Activated CD4-positive, alpha-beta T cell treated with anti-CD3 and anti-CD28 coated beads for 36 hours (primary cell): ENCODE results near the gene SLC6A6. TPM values are rescaled to one million over a fixed set of nuclear protein-coding genes. Genes with fewer than 3 reads are reported as not detected.
"Not testable (repeated sequence)": the region's sequence is repeated elsewhere in the genome, so short reads cannot be mapped to it uniquely, and the experiment has no call there.

ENCODE experiments used
- ATAC-seq: fragments of 200-7000 bp; cut with Tn5 transposase; one replicate; pipeline ENCODE4 v1.10.0; 2021; ENCODE audit warnings: mild to moderate bottlenecking, moderate library complexity
- CTCF ChIA-PET: fragments of 350-600 bp; sonication (Branson Sonifier 250); formaldehyde crosslinking; loops from one replicate; lab custom pipeline; 2021; ENCODE audit warnings: antibody characterized with exemption; lab: Charles Lee
- POLR2A ChIA-PET: fragments of 350-600 bp; sonication (Branson Sonifier 250); formaldehyde crosslinking; loops from one replicate; lab custom pipeline; 2021; ENCODE audit warnings: antibody characterized with exemption, inconsistent platforms; lab: Charles Lee
- DNase-seq: peaks from one replicate; pipeline ENCODE4 v3.0.0-alpha.2; 2020
- H3K27ac Mint-ChIP-seq: one replicate; pipeline ENCODE4 v1.8.0; 2021; ENCODE audit warnings: mixed read lengths
- H3K27me3 Mint-ChIP-seq: one replicate; pipeline ENCODE4 v1.8.0; 2021; ENCODE audit warnings: mixed read lengths
- H3K36me3 Mint-ChIP-seq: one replicate; pipeline ENCODE4 v1.8.0; 2021; ENCODE audit warnings: low read depth, mixed read lengths
- H3K4me1 Mint-ChIP-seq: one replicate; pipeline ENCODE4 v1.8.0; 2021; ENCODE audit warnings: mixed read lengths
- H3K4me3 Mint-ChIP-seq: one replicate; pipeline ENCODE4 v1.8.0; 2021; ENCODE audit warnings: mild to moderate bottlenecking, moderate library complexity, mixed read lengths
- H3K9me3 Mint-ChIP-seq: one replicate; pipeline ENCODE4 v1.8.0; 2021; ENCODE audit warnings: low read depth, mixed read lengths
- intact Hi-C, 2 experiments: fragments of 100-400 bp; cut with DNase I in 1 of 2; cut with micrococcal nuclease in 1 of 2; formaldehyde crosslinking; loops; one replicate each; pipeline versions ENCODE4 v1.14.2 to v1.15.1; 2022 to 2024; cut with DNase I, micrococcal nuclease
- total RNA-seq, 2 experiments: library from RNA; stranded (reverse); gene quantifications; one replicate each; pipeline ENCODE4 v1.2.3, GENCODE V29; 2021

Gene SLC6A6
- total RNA-seq, 2 experiments from 2014 or later = 51.7 to 54.2 TPM

DNA sequence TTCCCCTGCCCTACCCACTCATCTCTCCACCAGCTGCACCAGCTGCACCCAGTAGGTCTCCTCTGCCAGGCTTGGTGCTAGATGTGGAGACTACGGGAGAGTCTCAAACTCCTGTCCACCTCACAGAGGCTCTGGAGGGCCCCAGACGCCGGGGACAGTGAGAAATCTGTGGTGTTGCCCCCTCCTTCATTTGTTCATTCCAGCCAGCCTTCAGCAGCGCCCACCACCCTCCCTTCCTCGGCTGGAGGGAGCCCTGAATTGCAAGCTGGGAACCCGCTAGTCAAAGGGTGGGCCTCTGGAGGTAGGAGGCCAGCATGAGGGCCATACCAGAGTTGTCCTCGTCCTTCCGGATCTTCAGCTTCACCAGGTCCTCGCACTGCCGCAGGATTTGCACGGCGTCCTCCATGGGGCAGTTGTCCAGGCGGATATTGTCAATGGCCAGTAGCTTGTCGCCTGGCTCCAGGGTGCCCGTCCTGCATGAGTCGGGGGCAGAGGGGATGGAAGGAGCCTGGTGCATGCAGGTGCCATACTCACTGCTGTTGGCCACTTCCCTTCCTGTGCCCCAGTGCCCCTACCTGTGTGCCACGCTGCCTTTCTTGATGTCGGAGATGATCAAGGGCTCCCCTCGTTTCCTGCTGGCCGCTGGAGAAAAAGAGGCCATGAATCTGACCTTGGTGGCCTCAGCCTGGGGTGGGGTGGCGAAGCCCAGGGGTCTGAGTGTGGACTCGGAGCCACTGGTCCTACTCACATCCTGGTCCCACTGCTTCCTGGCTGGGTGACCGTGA, 108.6 kb downstream of the SLC6A6 start:
- intact Hi-C loops = no loop called here
- H3K4me3 Mint-ChIP-seq = no peak overlapping the region

GRCh38 chr3:14511623-14512280, 109.3 kb downstream of the SLC6A6 start:
- Mint-ChIP-seq H3K9me3 (no peaks in the 10 kb centered on the region), H3K4me3 (no peak overlapping the region), H3K4me1 (peaks cover 2% of the 10 kb centered on the region), H3K27ac (no peak overlapping the region), H3K27me3 (no peaks in the 10 kb centered on the region), H3K36me3 (no peaks in the 10 kb centered on the region)
- no peak for ATAC-seq
- ChIA-PET POLR2A (no interaction called here), CTCF (interaction anchor here (0.6 to 1.0 kb wide), 4 partner anchors 37 to 1272 kb away, joined by 3 to 4 read pairs (median 3); no protein-coding TSS in a partner anchor)
- intact Hi-C loops = no loop called here
- no peak for DNase-seq

More for the DNA sequence above, 108.6 kb downstream of the SLC6A6 start:
- ATAC-seq (no peak), DNase-seq (no peak)
- H3K27me3 Mint-ChIP-seq = no peaks in the 10 kb centered on the region
- H3K4me1 Mint-ChIP-seq = peaks cover 2% of the 10 kb centered on the region
- no peaks in the 10 kb centered on the region for H3K36me3 Mint-ChIP-seq
- POLR2A ChIA-PET = no interaction called here
- CTCF ChIA-PET = interaction anchor here (1.0 kb wide), 1 partner anchor 106 kb away, joined by 4 read pairs; no protein-coding TSS in a partner anchor
- H3K9me3 Mint-ChIP-seq = no peaks in the 10 kb centered on the region
- H3K27ac Mint-ChIP-seq = no peak overlapping the region

DNA sequence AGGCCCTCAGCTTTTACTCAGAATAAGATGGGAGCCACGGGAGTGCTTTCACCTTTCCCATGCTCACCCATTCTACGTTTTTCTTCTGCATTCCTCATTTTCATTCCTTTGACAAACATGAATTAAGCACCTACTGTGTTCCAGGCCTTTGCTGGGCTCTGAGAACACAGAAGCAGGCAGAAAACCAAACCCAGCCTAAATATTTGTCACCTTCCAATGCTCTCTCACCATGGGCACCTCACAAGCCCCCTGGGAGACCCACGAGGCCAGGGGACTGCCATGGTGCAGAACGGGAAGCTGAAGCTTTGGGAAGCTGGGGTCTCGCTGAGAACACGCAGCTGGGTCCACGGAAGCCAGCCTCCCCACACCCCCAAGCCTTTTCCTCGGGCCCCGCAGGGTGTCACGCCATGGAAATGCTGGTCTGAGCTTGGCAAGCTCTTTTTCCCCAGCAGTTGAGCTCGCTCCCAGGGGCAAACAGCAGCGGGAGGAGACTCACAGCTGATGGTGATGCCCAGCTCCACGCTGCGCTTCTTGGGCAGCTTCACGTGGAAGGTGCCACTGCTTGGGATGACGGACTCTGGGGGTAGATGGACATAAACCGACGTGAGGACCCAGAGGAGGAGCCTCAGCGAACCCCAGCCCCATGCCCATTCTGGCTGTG, 110.0 kb downstream of the SLC6A6 start:
- DNase-seq = no peak
- H3K4me3 Mint-ChIP-seq = no peak overlapping the region
- peaks cover 2% of the 10 kb centered on the region for H3K4me1 Mint-ChIP-seq
- no peaks in the 10 kb centered on the region for H3K9me3 Mint-ChIP-seq
- no peaks in the 10 kb centered on the region for H3K27me3 Mint-ChIP-seq
- intact Hi-C loops = no loop called here
- no peak for ATAC-seq
- no peak overlapping the region for H3K27ac Mint-ChIP-seq
- ChIA-PET CTCF (interaction anchor here (0.6 to 0.7 kb wide), 5 partner anchors 13 to 1272 kb away, joined by 3 read pairs; no protein-coding TSS in a partner anchor), POLR2A (no interaction called here)
- H3K36me3 Mint-ChIP-seq = no peaks in the 10 kb centered on the region

DNA sequence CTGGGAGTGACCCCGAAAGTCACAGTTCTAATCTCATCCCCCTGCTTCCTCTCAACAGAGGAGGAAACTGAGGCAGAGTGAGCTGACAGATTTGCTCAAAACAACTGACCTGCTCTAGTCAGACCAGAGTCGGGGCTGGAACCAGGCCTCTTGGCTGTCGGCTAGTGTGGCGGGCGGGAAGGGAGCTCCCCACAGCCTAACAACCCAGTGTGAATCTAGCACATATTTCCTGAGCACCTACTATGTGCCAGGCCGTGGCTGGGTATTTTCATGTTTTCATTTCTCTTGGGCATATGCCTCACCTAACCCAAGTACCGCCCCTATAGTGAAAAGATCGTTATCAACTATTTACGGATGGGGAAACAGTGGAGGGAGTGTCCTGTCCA, 110.5 kb downstream of the SLC6A6 start:
- ChIA-PET POLR2A (no interaction called here), CTCF (interaction anchor here (0.6 to 0.7 kb wide), 3 partner anchors 13 to 135 kb away, joined by 3 read pairs; no protein-coding TSS in a partner anchor)
- Mint-ChIP-seq H3K9me3 (no peaks in the 10 kb centered on the region), H3K27ac (no peak overlapping the region), H3K27me3 (no peaks in the 10 kb centered on the region), H3K4me1 (peaks cover 2% of the 10 kb centered on the region), H3K36me3 (no peaks in the 10 kb centered on the region), H3K4me3 (no peak overlapping the region)
- ATAC-seq = no peak
- intact Hi-C loops = no loop called here
- no peak for DNase-seq

GRCh38 chr3:14513566-14514322, 111.3 kb downstream of the SLC6A6 start:
- CTCF ChIA-PET = interaction anchor here (0.6 to 0.7 kb wide), 2 partner anchors 38 to 135 kb away, joined by 3 read pairs; no protein-coding TSS in a partner anchor
- Mint-ChIP-seq H3K4me3 (no peak overlapping the region), H3K9me3 (no peaks in the 10 kb centered on the region), H3K4me1 (peaks cover under 1% of the 10 kb centered on the region), H3K27me3 (no peaks in the 10 kb centered on the region), H3K36me3 (no peaks in the 10 kb centered on the region), H3K27ac (no peak overlapping the region)
- DNase-seq (no peak), ATAC-seq (no peak)
- POLR2A ChIA-PET = no interaction called here
- intact Hi-C loops = no loop called here

- ChIA-PET CTCF (no interaction called here), POLR2A (no interaction called here)
- no peak overlapping the region for H3K27ac Mint-ChIP-seq
- intact Hi-C loops = no loop called here
- no peaks in the 10 kb centered on the region for H3K27me3 Mint-ChIP-seq
- no peaks in the 10 kb centered on the region for H3K4me1 Mint-ChIP-seq
- ATAC-seq (no peak), DNase-seq (no peak)
- no peak overlapping the region for H3K4me3 Mint-ChIP-seq
- no peaks in the 10 kb centered on the region for H3K9me3 Mint-ChIP-seq
- no peaks in the 10 kb centered on the region for H3K36me3 Mint-ChIP-seq
These were observed 111.9 kb downstream of the SLC6A6 start for GRCh38 chr3:14514323-14514720.

- DNase-seq, H3K27me3 Mint-ChIP-seq, H3K27ac Mint-ChIP-seq, intact Hi-C loops, H3K9me3 Mint-ChIP-seq, H3K36me3 Mint-ChIP-seq, H3K4me1 Mint-ChIP-seq, ATAC-seq, CTCF ChIA-PET, H3K4me3 Mint-ChIP-seq: not testable (repeated sequence)
- POLR2A ChIA-PET = interaction anchor here (0.6 kb wide), 1 partner anchor 59 kb away, joined by 3 read pairs; no protein-coding TSS in a partner anchor
These were observed 113.1 kb downstream of the SLC6A6 start for GRCh38 chr3:14515526-14515925.

DNA sequence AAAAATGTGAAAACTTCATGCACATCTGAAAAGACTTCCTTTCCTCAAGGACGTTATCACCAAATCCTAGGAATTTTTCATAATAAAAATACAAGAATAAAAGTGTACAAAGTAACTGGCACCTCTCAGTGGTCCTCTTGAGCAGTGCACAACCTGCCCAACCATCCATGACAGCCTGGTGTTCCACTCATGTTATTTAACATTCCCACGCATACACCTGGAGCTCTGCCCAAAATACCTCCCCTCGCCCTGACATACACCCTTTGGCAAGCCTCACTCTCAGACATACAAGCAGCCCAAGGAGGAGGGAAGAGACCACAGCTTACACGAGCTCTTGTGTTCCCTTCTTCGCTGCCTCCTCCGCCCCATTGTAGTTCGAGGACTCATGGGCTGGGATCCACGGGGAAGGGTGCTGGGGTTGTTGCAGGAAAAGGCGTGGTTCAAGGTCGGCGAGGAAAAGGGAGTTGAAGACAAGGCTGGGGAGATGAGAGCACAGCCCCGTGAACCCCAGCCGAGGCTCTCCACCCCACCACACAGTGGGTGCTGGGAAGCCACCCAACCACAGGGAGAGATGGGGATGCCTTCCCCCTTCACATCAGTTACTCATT, 114.4 kb downstream of the SLC6A6 start:
- Mint-ChIP-seq H3K27me3 (no peaks in the 10 kb centered on the region), H3K27ac (no peak overlapping the region), H3K4me3 (no peak overlapping the region), H3K4me1 (no peaks in the 10 kb centered on the region), H3K36me3 (no peaks in the 10 kb centered on the region), H3K9me3 (no peaks in the 10 kb centered on the region)
- POLR2A ChIA-PET = interaction anchor here (0.6 kb wide), 1 partner anchor 972 kb away, joined by 4 read pairs; no protein-coding TSS in a partner anchor
- no peak for DNase-seq
- intact Hi-C loops = no loop called here
- ATAC-seq = no peak
- CTCF ChIA-PET = no interaction called here

DNA sequence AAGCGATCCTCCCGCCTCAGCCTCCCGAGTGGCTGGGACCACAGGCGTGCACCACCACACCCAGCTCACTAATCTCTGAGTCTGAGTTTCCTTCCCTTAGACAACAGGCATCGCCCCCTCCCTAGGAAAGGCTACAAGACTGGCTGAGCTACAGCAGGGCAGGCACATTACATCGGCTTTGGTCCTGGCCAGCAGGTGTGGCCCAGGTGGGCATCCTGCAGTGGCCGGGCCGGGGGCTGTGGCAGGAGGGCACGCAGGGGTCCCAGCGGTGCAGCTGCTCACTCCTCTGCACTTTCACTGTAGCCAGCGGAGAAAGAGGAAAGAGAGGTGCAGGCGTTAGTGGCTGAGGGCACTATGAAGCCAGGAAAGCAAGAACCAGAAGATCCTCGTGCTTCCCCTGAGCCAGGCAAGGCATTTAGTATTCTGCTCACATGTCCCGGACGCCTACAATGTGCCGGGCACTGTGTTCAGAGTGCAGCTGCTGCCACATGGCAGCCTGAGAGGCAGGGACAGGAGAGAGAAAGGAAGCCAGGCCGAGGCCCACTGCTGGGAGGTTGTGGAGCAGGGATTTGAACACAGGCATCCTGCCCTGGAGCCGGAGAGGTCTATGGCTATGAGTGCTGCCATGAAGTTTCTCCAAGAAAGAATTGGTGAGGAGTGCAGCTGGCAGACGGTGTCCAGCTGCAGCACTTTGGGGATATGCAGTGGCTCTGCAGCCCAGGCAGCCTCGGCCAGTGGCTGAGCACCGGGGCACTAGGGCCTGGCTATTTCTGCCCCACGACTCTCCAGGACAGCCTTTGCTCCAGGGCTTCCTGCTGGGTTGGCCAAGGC, 115.4 kb downstream of the SLC6A6 start:
- ATAC-seq = no peak
- Mint-ChIP-seq H3K27ac (no peak overlapping the region), H3K36me3 (no peaks in the 10 kb centered on the region), H3K4me1 (no peaks in the 10 kb centered on the region), H3K27me3 (no peaks in the 10 kb centered on the region), H3K9me3 (no peaks in the 10 kb centered on the region), H3K4me3 (no peak overlapping the region)
- DNase-seq = no peak
- CTCF ChIA-PET = interaction anchor here (1.0 kb wide), 1 partner anchor 403 kb away, joined by 3 read pairs; no protein-coding TSS in a partner anchor
- POLR2A ChIA-PET = interaction anchor here (0.6 kb wide), 1 partner anchor 973 kb away, joined by 4 read pairs; no protein-coding TSS in a partner anchor
- intact Hi-C loops = no loop called here

DNA sequence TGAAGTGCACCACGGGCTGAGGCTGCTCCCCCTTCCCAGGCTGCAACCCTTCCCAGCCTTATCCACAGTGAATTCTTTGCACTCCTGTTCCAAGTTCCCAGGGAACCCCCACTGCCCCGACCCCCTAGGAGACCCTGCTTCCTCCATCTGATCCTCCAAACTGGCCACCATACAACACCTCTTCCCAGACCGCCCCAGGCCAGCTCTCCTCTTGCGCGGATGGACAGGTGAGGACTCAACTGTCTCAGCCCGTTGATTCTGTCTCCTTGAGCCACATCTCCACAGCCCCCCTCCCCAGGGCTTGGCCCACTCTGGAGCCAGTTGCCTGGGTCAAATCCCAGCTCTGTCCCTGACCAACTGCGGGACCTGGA, 116.0 kb downstream of the SLC6A6 start:
- no peak overlapping the region for H3K4me3 Mint-ChIP-seq
- intact Hi-C loops = no loop called here
- no peaks in the 10 kb centered on the region for H3K9me3 Mint-ChIP-seq
- no peaks in the 10 kb centered on the region for H3K4me1 Mint-ChIP-seq
- H3K27me3 Mint-ChIP-seq = no peaks in the 10 kb centered on the region
- no peak for DNase-seq
- POLR2A ChIA-PET = no interaction called here
- H3K27ac Mint-ChIP-seq = no peak overlapping the region
- H3K36me3 Mint-ChIP-seq = no peaks in the 10 kb centered on the region
- CTCF ChIA-PET = interaction anchor here (1.0 to 1.6 kb wide), 2 partner anchors 314 to 403 kb away, joined by 3 read pairs; no protein-coding TSS in a partner anchor
- no peak for ATAC-seq
